GM12864 (cell line): Measurements from ENCODE around the gene LDLRAD4.

Source experiments
- DNase-seq: peaks from one replicate; pipeline ENCODE4 v3.0.0-alpha.2; 2011; ENCODE audit warnings: low read depth
- H3K4me3 ChIP-seq: 2 replicates; pipeline ENCODE4 v1.5.1; 2011; ENCODE audit warnings: mild to moderate bottlenecking, low read depth, low read length, control low read depth
- TF ChIP-seq, protein P1 (sequence below): IDR thresholded peaks from 2 replicates; pipeline ENCODE4 v1.5.1; 2011; ENCODE audit warnings: low read depth, mild to moderate bottlenecking, moderate library complexity, low read length, control low read depth, inconsistent platforms; ENCODE audit errors: missing control alignments

LDLRAD4 gene

DNA sequence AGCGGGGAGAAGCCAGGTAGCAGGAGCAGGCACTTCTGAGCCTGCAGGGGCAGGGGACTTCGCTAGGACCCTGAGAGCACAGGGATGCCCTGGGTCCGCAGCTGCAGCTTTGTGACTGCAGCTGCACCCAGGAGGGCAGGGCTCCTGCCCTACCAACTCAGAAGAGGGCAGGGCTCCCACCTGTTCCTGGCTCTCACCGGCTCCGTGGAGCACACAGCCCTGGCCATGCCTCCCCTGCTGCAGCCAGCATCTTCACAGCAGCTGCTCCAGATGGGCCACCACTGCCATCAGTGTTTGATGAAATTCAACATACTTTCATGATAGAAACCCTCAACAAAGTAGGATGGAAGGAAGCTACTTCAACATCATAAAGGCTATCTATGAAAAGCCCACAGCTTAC, 415.1 kb downstream of the LDLRAD4 start:
- TF ChIP-seq, protein P1, sequence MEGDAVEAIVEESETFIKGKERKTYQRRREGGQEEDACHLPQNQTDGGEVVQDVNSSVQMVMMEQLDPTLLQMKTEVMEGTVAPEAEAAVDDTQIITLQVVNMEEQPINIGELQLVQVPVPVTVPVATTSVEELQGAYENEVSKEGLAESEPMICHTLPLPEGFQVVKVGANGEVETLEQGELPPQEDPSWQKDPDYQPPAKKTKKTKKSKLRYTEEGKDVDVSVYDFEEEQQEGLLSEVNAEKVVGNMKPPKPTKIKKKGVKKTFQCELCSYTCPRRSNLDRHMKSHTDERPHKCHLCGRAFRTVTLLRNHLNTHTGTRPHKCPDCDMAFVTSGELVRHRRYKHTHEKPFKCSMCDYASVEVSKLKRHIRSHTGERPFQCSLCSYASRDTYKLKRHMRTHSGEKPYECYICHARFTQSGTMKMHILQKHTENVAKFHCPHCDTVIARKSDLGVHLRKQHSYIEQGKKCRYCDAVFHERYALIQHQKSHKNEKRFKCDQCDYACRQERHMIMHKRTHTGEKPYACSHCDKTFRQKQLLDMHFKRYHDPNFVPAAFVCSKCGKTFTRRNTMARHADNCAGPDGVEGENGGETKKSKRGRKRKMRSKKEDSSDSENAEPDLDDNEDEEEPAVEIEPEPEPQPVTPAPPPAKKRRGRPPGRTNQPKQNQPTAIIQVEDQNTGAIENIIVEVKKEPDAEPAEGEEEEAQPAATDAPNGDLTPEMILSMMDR = no peak
- no peak overlapping the region for H3K4me3 ChIP-seq
- DNase-seq = no peak

DNA sequence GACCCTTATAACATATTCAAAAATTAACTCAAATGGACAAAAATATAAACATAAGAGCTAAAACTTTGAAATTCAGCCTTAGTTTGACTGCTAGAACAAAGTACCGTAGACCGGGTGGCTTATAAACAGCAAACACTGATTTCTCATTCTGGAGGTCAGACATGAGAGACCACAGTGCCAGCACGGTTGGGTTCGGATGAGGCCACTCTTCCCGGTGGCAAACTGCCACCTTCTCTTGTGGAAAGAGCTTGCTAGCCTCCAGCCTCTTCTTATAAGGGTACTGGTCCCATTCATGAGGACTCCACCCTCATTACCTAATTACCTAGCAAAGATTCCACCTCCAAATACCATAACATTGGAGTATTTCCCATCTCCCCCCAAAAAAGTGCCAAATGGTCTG, 416.5 kb downstream of the LDLRAD4 start:
- TF ChIP-seq, protein P1 = no peak

DNA sequence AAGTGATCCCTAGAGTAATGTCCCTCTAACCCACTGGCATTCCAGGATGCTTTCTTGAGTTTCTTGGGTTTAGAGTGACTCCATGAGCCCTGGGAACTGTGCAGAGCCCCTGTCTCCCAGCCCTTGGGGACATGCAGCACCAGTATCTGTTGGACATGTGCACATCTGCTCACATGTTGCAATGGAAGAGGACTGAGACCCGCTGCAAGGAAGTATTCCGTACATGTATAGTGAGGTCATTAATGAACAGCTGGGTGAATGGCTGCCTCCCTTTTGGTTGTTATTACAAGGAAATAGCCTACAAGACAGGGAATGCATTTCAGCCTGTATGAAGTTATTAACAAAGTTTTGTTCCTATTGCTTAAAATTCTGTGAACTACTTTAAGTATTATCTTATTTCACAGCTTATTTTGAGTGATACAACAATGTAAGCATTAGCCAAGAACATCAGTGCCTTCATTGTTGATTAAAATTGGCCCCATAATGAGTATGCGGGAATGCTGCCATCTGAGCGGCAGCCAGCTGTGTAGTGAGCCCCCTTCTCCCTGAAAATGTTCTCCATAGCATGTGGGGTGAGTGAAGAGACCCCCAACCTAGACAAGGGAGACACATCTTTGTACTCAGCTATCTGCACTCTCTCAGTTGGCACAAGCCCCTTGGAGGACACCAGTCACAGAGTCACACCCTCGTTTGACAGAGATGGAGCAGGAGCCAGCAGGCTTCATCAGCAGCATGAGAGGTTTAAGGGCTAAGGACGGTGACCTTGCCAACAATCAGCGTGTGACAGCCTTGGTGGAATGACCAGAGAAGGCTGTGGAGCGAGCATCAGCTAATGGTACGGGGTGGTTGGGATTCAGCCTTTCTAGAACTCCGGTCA, 420.4 kb downstream of the LDLRAD4 start:
- no peak for DNase-seq
- TF ChIP-seq, protein P1 = no peak
- H3K4me3 ChIP-seq = no peak overlapping the region

More for the DNA sequence above, 416.5 kb downstream of the LDLRAD4 start:
- no peak overlapping the region for H3K4me3 ChIP-seq
- DNase-seq = no peak

DNA sequence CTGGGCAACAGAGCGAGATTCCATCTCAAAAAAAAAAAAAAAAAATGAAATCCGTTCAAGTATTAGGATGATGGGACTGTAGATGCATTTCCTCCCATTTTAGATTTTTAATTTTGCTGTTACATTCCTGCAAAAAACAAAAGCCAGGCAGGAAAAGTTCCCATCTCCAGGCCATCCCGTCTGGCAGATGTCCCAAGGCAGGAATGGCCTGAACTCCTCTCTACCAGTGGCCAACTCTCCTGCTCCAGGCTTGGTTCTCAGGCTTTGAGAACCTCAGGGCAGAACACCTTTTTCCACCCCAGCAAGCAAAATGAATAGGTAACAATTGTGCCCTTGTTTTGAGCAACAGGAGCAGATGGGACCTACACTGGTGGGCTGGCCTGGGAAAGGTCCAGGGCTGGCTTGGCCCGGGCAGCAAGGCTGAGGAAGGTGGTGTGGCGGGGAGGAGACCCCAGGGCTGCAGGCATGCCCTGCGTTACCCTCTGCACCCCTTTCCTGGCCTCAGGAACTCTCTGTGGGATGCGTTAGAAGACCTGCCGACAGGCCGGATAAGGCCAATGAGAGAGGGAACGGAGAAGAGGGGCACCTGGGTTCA, 421.8 kb downstream of the LDLRAD4 start:
- TF ChIP-seq, protein P1 = no peak
- no peak overlapping the region for H3K4me3 ChIP-seq
- no peak for DNase-seq

DNA sequence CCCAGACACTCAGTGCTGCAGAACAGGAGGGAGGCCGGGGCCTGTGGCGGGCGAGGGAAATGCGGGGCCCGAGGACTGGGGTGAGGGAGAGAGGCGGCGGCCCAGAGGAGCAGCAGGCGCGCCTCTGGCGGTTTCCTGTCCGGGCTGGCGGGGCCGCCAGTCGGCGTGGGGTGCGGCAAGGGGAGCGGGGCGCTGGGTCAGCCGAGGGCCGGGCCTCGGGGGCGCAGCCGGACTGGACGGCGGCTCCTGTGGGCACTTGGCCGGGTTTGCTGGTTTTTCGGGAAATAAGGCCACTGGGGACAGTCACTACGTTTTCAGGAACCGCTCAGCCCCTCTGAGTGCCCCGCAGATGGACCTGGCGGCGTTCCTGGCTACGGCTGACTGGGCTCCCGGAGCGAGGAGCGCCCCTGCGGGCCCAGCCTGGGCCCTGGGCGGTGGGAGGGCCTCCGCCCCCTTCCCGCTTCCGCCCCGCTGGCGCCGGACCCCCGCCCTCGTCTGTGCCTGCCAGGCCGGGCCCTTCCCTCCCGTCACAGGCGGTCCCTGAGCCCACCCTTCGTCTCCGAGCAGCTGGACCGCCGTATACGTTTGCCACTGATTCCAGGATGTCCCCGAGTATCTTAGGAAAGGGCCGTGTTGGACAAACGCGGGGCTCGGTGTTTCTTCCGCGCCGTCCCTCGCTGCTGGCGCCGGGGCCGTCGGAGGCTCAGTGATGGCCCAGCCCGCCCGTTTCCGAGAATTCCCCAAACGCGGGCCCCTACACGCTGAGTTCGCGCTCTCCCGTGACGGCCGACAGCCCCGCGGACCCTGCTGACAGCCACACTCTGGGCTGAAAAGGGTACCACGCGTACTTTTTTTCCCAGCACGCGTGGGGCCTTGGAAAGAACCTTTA, 423.2 kb downstream of the LDLRAD4 start:
- no peak overlapping the region for H3K4me3 ChIP-seq
- no peak for DNase-seq
- TF ChIP-seq, protein P1 = no peak

DNA sequence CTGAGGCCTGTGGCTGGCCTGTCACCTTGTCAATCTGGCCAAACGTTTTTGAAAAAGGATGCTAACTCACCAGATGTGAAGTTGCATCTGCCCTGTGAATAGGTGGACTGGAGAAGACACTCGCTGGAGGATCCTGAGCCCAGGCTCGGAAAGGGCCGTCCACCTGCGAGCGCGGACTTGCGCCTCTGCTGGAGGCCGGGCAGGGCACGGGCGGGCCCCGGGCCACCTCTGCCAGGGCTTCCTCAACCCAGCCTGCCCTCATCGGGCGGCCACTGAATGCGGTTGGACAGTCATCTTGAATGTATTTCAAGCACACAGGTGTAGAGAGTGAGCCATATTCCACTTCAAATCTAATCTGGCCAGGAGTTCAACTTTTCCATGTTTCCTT, 423.9 kb downstream of the LDLRAD4 start:
- TF ChIP-seq, protein P1 = no peak
- H3K4me3 ChIP-seq = no peak overlapping the region
- DNase-seq = no peak
